Upper lobe of left lung (tissue), 4 donors: Measurements from ENCODE around the gene STUB1.
"Not testable (repeated sequence)": the region's sequence is repeated elsewhere in the genome, so short reads cannot be mapped to it uniquely, and the experiment has no call there.

Source experiments
- CTCF ChIP-seq, 6 experiments: fragments of 450-650 bp in 4 of 6; fragments of 200-600 bp in 2 of 6; sonication (generic) in 2 of 6; IDR thresholded peaks; one replicate each; pipeline ENCODE4 v1.5.1; 2016 to 2019; ENCODE audit warnings: antibody characterized with exemption in 6 of 6
- EP300 ChIP-seq, 4 donors: sonication (generic); formaldehyde crosslinking; IDR thresholded peaks; one replicate each; pipeline ENCODE4 v1.5.1; 2017; ENCODE audit warnings: antibody characterized with exemption in 4 of 4, control low read depth in 2 of 4
- POLR2A ChIP-seq, 4 donors: fragments of 450-650 bp; IDR thresholded peaks; one replicate each; pipeline ENCODE4 v1.5.1; 2016 to 2017; ENCODE audit warnings: antibody characterized with exemption in 4 of 4, mild to moderate bottlenecking in 2 of 4
- POLR2AphosphoS5 ChIP-seq, 2 donors: sonication (generic); formaldehyde crosslinking; IDR thresholded peaks; one replicate each; pipeline ENCODE4 v1.5.1; 2017; ENCODE audit warnings: antibody characterized with exemption in 2 of 2

DNA sequence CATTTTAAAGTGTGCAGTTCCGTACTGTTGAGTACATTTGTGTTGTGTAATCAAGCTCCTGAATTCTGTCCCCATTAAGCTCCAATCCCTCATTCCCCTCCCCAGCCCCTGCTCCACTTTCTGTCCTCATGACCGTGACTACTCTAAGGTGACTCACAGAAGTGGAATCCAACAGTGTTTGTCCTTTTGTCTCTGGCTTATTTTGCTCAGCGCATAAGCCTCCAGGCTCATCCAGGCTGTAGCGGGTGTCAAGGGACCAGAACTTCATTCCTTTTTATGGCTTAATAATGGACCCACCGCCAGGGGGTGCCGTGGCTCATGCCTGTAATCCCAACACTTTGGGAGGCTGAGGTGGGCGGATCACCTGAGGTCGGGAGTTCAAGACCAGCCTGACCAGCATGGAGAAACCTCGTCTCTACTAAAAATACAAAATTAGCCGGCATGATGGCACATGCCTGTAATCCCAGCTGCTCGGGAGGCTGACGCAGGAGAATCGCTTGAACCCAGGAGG, 32.6 kb downstream of the STUB1 start:
- peak; percentile 15 to 37 (median 32) for TF ChIP-seq CTCF (IDR thresholded peaks at IDR 0.05)
- not testable (repeated sequence) for TF ChIP-seq POLR2AphosphoS5, EP300, POLR2A (IDR thresholded peaks at IDR 0.05)
